GM12801 (cell line): ENCODE measurements around the gene ZRANB1.

Source experiments
- TF ChIP-seq, protein P1 (sequence below): IDR thresholded peaks from one replicate; pipeline ENCODE4 v1.5.1; 2011; ENCODE audit warnings: control low read depth; ENCODE audit not compliant: insufficient read length; ENCODE audit errors: extremely low read depth

ZRANB1 gene

DNA sequence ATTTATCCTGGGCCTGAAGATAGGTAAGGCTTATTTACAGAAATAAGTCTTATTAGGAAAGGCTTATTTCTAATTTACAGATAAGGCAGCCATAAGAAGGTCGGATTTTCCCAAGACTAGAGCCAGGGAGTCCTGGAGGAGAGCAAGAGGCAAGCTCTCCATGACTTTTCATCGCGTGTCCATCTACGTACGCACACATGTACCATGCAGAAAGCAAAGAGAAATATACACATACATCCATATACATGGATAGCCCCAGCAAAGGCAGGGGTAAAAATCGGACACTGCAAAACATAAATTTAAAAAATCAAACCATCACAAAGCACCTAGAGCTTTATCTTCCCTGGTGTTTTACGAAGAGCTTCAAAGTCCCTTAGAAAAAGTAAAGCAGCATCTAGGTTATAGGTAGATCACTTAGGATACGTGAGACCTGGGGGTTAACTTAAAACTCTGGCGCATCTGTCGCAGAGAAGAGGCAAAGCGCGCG lies 25.8 kb upstream of the ZRANB1 start:
- TF ChIP-seq, protein P1, sequence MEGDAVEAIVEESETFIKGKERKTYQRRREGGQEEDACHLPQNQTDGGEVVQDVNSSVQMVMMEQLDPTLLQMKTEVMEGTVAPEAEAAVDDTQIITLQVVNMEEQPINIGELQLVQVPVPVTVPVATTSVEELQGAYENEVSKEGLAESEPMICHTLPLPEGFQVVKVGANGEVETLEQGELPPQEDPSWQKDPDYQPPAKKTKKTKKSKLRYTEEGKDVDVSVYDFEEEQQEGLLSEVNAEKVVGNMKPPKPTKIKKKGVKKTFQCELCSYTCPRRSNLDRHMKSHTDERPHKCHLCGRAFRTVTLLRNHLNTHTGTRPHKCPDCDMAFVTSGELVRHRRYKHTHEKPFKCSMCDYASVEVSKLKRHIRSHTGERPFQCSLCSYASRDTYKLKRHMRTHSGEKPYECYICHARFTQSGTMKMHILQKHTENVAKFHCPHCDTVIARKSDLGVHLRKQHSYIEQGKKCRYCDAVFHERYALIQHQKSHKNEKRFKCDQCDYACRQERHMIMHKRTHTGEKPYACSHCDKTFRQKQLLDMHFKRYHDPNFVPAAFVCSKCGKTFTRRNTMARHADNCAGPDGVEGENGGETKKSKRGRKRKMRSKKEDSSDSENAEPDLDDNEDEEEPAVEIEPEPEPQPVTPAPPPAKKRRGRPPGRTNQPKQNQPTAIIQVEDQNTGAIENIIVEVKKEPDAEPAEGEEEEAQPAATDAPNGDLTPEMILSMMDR = no peak

DNA sequence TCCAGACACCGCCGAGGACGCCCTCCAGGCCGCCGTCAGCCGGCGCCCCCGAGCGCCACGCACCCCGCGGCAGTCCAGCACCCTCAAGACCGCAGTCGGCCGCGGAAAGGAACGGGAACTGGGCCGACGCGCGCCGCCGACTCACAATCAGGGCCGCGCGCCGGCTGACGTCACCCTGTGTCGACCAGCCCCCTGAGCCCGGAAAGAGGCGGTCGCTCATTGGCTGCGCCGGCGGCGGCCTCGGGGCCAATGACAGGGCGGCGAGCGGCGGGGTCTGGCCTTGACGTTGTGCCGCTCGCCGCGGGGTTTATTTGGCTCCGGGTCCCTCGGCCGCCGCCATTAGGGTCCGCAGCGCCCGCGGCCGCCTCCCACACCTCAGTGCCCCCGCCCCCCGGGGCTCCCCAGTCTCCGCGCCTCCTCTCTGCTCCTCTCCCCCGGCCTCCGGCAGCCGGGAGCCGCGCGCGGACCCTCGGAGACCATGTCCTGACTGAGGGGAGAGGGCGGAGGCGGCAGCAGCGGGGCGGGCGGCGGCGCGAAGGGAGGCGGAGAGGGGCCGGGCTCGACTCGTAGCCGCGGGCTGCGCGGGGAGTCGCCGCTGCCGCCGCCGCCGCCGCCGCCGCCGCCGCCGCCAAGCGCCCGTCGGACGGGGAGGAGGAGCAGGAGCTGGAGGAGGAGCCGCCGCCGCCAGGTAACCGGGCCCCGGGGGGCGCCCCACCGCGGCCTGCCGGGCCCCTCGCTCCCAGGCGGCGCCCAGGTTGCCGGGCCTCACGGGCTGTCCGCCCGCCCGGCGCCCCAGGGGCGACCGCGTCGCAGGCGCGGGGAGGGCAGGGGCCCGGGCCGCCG lies 25.1 kb upstream of the ZRANB1 start:
- TF ChIP-seq, protein P1 = no peak

DNA sequence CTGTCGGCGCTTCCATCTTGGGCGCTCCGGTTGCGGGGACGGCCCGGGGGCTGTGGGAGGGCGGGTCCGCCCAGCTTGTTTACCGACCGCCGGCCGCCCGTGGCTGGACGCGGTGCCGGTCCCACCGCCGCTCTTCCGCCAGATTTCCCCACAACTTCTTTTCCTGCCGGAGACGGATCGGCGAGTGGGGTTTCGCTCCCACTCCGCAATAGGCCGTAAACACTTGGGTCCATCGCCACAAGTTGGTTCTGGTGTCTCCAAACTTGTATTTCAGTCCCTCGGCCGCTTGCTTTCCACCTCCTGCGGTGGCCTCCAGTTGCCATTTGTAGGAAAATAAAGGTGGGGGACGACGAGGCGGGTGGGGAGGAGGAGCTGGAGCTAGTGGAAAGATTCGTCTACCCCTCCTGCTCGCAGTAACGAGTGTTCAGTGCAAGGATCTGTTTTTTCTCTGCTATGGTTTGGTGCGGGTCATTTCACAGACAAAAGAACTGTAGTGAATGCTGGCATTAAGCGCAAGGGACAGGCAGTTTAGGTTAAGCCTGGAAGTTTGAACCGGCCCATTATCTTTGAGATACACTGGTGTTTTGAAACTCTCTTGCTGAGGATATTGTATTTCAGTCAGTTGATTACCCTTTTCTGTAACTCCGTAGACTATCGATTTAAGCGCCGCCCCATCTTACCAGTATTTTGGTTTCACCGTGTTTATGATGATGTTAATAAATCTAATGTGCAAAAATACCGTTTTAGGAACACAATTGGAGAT lies 24.3 kb upstream of the ZRANB1 start:
- TF ChIP-seq, protein P1 = no peak

DNA sequence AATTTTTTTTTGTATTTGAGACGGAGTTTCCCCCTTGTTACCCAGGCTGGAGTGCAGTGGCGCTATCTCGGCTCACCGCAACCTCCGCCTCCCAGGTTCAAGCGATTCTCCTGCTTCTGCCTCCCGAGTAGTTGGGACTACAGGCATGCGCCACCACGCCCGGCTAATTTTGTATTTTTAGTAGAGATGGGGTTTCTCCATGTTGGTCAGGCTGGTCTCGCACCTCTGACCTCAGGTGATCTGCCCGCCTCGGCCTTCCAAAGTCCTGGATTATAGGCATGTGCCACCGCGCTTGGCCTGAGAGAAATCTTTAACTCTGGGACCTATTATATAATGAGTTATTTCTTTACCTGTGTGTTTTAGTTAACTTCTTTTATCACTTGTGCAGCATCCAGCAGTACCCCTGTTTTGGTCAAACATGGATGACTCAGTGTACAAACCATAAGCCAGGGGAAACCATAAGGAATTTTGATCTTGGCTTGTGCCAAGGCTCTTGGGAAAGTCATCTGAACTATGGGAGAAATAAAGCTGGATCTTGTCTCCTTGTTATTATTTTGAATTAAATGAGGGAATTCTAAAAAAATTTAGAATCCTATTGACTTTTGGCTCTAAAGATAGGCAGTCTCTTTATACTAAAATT lies 23.6 kb upstream of the ZRANB1 start:
- TF ChIP-seq, protein P1 = no peak

DNA sequence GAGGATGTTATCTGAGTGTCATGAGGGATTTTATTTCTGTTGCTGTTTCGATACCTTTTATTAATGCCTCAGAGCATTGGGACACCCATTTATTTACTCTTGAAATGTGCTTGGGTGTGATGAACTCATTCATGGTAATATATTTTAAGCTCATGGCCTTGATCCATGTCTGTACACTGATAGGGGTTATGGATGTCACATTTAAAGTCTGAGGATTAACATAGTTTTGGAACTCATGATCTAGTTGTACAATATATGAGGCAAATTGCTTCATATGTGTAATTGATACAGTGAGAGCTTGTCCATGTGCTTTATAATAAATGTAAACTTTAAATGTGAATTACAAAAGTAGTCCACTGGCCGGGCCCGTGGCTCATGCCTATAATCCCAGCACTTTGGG lies 23.0 kb upstream of the ZRANB1 start:
- TF ChIP-seq, protein P1 = no peak

DNA sequence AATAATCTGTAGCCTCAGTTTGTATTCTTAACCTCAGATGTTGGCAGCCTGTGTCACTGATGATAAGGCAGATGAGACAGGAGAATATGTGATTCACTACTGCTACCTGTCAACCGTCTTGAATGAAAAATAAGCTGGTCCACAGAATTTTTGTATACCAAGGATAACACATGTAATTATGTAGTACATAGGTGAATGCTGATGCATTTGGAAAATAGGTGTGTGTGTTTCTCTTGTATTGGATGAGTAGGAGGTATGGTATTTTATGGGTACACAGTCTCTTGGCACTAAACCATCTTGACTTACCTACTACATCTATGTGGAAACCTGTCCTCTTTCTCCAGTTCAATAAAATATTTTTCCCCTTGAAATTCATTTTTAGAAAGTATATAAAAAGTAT lies 20.7 kb upstream of the ZRANB1 start:
- TF ChIP-seq, protein P1 = no peak

DNA sequence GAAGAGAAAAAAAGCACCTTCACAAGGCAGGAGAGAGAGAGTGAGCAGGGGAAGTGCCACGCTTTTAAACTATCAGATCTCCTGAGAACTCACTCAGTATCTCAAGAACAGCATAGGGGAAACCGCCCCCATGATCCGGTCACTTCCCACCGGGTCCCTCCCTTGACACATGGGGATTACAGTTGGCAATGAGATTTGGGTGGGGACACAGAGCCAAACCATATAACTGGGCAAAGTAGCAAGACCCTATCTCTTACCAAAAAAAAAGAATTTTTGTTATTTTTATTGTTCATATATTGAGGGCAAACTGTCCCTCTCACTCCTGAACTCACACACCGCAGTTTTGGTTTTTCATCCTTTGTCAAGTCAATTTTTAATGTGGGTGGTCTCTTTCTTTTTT lies 18.2 kb upstream of the ZRANB1 start:
- TF ChIP-seq, protein P1 = no peak
